Measurements from ENCODE around the gene UBE2F.

GRCh38 chr2:238069021-238069709, 102.4 kb downstream of the UBE2F start:
- TF ChIP-seq ZNF121 (CRISPR knock-in tag; conservative IDR thresholded peaks at IDR 0.05) (no peak), CTCF (IDR thresholded peaks at IDR 0.05 in 2 of 3, conservative IDR thresholded peaks at IDR 0.05 in 1 of 3; ENCODE audit: insufficient read depth in 2 of 3, low read depth in 1 of 3, low read length in 3 of 3) (no peak), SRF (CRISPR knock-in tag; IDR thresholded peaks at IDR 0.05) (no peak), RHOXF2B (CRISPR knock-in tag; conservative IDR thresholded peaks at IDR 0.05) (no peak), ARID4B (CRISPR knock-in tag; IDR thresholded peaks at IDR 0.05) (no peak), ETS2 (tag; IDR thresholded peaks at IDR 0.05; ENCODE audit: borderline replicate concordance, poor library complexity, severe bottlenecking) (no peak), ZFP1 (CRISPR knock-in tag; IDR thresholded peaks at IDR 0.05) (no peak), ZNF280B (CRISPR knock-in tag; IDR thresholded peaks at IDR 0.05) (no peak)

Data from K562 (cell line).